NCI-H82 treated with DMSO at 0.1 percent for 48 hours (cell line): ENCODE measurements around the gene CA4.
A peak's percentile ranks its signal among the peaks of the same experiment; 100 is the strongest.
"Not testable (repeated sequence)": the region's sequence is repeated elsewhere in the genome, so short reads cannot be mapped to it uniquely, and the experiment has no call there.

Experiments used
- DNase-seq: peaks from one replicate; lab custom pipeline; 2025; ENCODE audit not compliant: unreplicated experiment; lab: John Stamatoyannopoulos, UW

CA4 gene

GRCh38 chr17:60171753-60172079, 21.9 kb downstream of the CA4 start:
- DNase-seq = no peak

- no peak for DNase-seq
These were observed 23.6 kb downstream of the CA4 start for GRCh38 chr17:60173304-60173819.

- DNase-seq = no peak
These were observed 24.3 kb downstream of the CA4 start for GRCh38 chr17:60174035-60174434.

- DNase-seq = not testable (repeated sequence)
These were observed 25.0 kb downstream of the CA4 start for GRCh38 chr17:60174767-60175166.

GRCh38 chr17:60176763-60177162, 27.0 kb downstream of the CA4 start:
- DNase-seq = not testable (repeated sequence)

GRCh38 chr17:60178180-60178579, 28.4 kb downstream of the CA4 start:
- not testable (repeated sequence) for DNase-seq

GRCh38 chr17:60180380-60180779, 30.6 kb downstream of the CA4 start:
- not testable (repeated sequence) for DNase-seq

- not testable (repeated sequence) for DNase-seq
These were observed 36.6 kb downstream of the CA4 start for GRCh38 chr17:60186372-60186771.

- DNase-seq = not testable (repeated sequence)
These were observed 37.3 kb downstream of the CA4 start for GRCh38 chr17:60186846-60187745.

- DNase-seq = no peak
These were observed 39.0 kb downstream of the CA4 start for GRCh38 chr17:60188759-60189158.

- not testable (repeated sequence) for DNase-seq
These were observed 40.3 kb downstream of the CA4 start for GRCh38 chr17:60190032-60190431.

- peak; percentile 53 for DNase-seq
These were observed 43.3 kb downstream of the CA4 start for GRCh38 chr17:60193032-60193431.

- no peak for DNase-seq
These were observed 43.7 kb downstream of the CA4 start for GRCh38 chr17:60193482-60193881.

- not testable (repeated sequence) for DNase-seq
These were observed 44.4 kb downstream of the CA4 start for GRCh38 chr17:60194141-60194540.

- not testable (repeated sequence) for DNase-seq
These were observed 48.9 kb downstream of the CA4 start for GRCh38 chr17:60198630-60199029.

- DNase-seq = not testable (repeated sequence)
These were observed 56.0 kb downstream of the CA4 start for GRCh38 chr17:60205782-60206181.

GRCh38 chr17:60208302-60208701, 58.5 kb downstream of the CA4 start:
- not testable (repeated sequence) for DNase-seq
